HCT116 (cell line): ENCODE results near the gene KAT6B. TPM values are rescaled to one million over a fixed set of nuclear protein-coding genes. Genes with fewer than 3 reads are reported as not detected.

Experiments
- ATAC-seq: fragments of 200-7000 bp; cut with Tn5 transposase; 2 replicates; pipeline ENCODE4 v1.9.1; 2020; ENCODE audit warnings: mild to moderate bottlenecking, moderate library complexity
- BruUV-seq: library from RNA; stranded (reverse); fragments of 400-500 nt; replicated peaks from 2 replicates; lab custom pipeline; 2021; lab: Mats Ljungman, UMichigan
- CTCF ChIA-PET: fragments of 300-600 bp; sonication (Branson Sonifier 250); formaldehyde crosslinking; loops from one replicate; lab custom pipeline; 2021; ENCODE audit warnings: antibody characterized with exemption; lab: Charles Lee
- POLR2A ChIA-PET: fragments of 300-600, 350-600 bp; sonication (Branson Sonifier 250); formaldehyde crosslinking; loops from one replicate; lab custom pipeline; 2021; ENCODE audit warnings: antibody characterized with exemption; lab: Charles Lee
- RAD21 ChIA-PET, 2 experiments: fragments of 300-600 bp; sonication (Branson Sonifier 250); formaldehyde crosslinking; loops; one replicate each; lab custom pipeline; 2023; ENCODE audit warnings: low total read pairs in 2 of 2; ENCODE audit not compliant: uncharacterized antibody in 2 of 2, unreplicated experiment in 2 of 2, low non-redundant PET in 1 of 2; lab: Charles Lee
- DNase-seq: peaks from one replicate; pipeline ENCODE4 v3.0.0-alpha.2; 2010; ENCODE audit warnings: low read depth, low spot score
- H2AFZ ChIP-seq: fragments of 200-600 bp; shearing (Covaris generic), sonication (generic); 2 replicates; pipeline ENCODE4 v1.6.1; 2017; ENCODE audit warnings: low read depth, mixed run types, mixed read lengths, antibody characterized with exemption, low read length; ENCODE audit not compliant: poor library complexity, severe bottlenecking
- H3K27ac ChIP-seq: 2 replicates; pipeline ENCODE4 v1.5.1; 2012; ENCODE audit warnings: low read depth, low read length
- H3K27me3 ChIP-seq: fragments of 200-600 bp; sonication (generic); 2 replicates; pipeline ENCODE4 v1.6.1; 2016; ENCODE audit warnings: mixed run types, low read length, mixed read lengths; ENCODE audit not compliant: insufficient read depth
- H3K36me3 ChIP-seq, 2 experiments: fragments of 200-500 bp in 1 of 2; fragments of 200-600 bp in 1 of 2; sonication (Bioruptor generic) in 1 of 2; sonication (generic) in 1 of 2; 2 replicates each; pipeline versions ENCODE4 v1.5.1 to v1.6.1; 2014 to 2016; ENCODE audit warnings: low read length in 2 of 2, inconsistent platforms in 1 of 2, mixed read lengths in 1 of 2, mixed run types in 1 of 2; ENCODE audit not compliant: insufficient read depth in 2 of 2, control insufficient read depth in 1 of 2
- H3K4me1 ChIP-seq, 2 experiments: fragments of 200-600 bp in 1 of 2; sonication (generic) in 1 of 2; 2 replicates each; pipeline versions ENCODE4 v1.5.1 to v1.6.1; 2012 to 2017; ENCODE audit warnings: low read length in 2 of 2, inconsistent platforms in 1 of 2, mild to moderate bottlenecking in 1 of 2, mixed read lengths in 1 of 2, mixed run types in 1 of 2, moderate library complexity in 1 of 2; ENCODE audit not compliant: insufficient read depth in 2 of 2, control insufficient read depth in 1 of 2
- H3K4me2 ChIP-seq: fragments of 200-600 bp; sonication (generic); 2 replicates; pipeline ENCODE4 v1.6.1; 2017; ENCODE audit warnings: mixed run types, low read length, mixed read lengths
- H3K4me3 ChIP-seq, 2 experiments: fragments of 200-600 bp in 1 of 2; sonication (generic) in 1 of 2; replicated peaks in 1 of 2; 2 replicates each; pipeline ENCODE4 v1.5.1; 2011 to 2016; ENCODE audit warnings: low read length in 2 of 2, control low read depth in 1 of 2, low read depth in 1 of 2, mild to moderate bottlenecking in 1 of 2, mixed read lengths in 1 of 2, mixed run types in 1 of 2
- H3K79me2 ChIP-seq: fragments of 200-600 bp; sonication (generic); 2 replicates; pipeline ENCODE4 v1.6.1; 2017; ENCODE audit warnings: mild to moderate bottlenecking, mixed run types, low read length, moderate library complexity, mixed read lengths; ENCODE audit not compliant: insufficient read depth
- H3K9ac ChIP-seq: fragments of 200-600 bp; sonication (generic); 2 replicates; pipeline ENCODE4 v1.6.1; 2016; ENCODE audit warnings: low read length, mixed read lengths
- H3K9me2 ChIP-seq: fragments of 200-600 bp; sonication (generic), shearing (Covaris generic); 2 replicates; pipeline ENCODE4 v1.6.1; 2017; ENCODE audit warnings: mixed run types, mild to moderate bottlenecking, moderate library complexity; ENCODE audit not compliant: insufficient read depth
- H3K9me3 ChIP-seq, 2 experiments: fragments of 200-500 bp in 1 of 2; fragments of 200-600 bp in 1 of 2; sonication (Bioruptor generic) in 1 of 2; sonication (generic) in 1 of 2; 2 replicates each; pipeline ENCODE4 v1.6.1; 2014 to 2017; ENCODE audit warnings: low read length in 2 of 2, mixed read lengths in 2 of 2, inconsistent platforms in 1 of 2, low read depth in 1 of 2, mild to moderate bottlenecking in 1 of 2, mixed run types in 1 of 2, moderate library complexity in 1 of 2; ENCODE audit not compliant: control insufficient read depth in 1 of 2, insufficient read depth in 1 of 2
- H4K20me1 ChIP-seq: fragments of 200-600 bp; sonication (generic), shearing (Covaris generic); 2 replicates; pipeline ENCODE4 v1.6.1; 2017; ENCODE audit warnings: mixed run types, mild to moderate bottlenecking, moderate library complexity; ENCODE audit not compliant: insufficient read depth
- CBX3 ChIP-seq: IDR thresholded peaks from 2 replicates; pipeline ENCODE4 v1.6.1; 2012; ENCODE audit warnings: low read depth
- CEBPB ChIP-seq: IDR thresholded peaks from 2 replicates; pipeline ENCODE4 v1.6.1; 2012; ENCODE audit warnings: low read depth
- EGR1 ChIP-seq: IDR thresholded peaks from 2 replicates; pipeline ENCODE4 v1.6.1; 2012; ENCODE audit warnings: low read depth
- EZH2phosphoT487 ChIP-seq: fragments of 200-600 bp; IDR thresholded peaks from 2 replicates; pipeline ENCODE4 v1.6.1; 2018; ENCODE audit warnings: antibody characterized with exemption, borderline replicate concordance
- FOSL1 ChIP-seq: IDR thresholded peaks from 2 replicates; pipeline ENCODE4 v1.6.1; 2012; ENCODE audit warnings: low read depth
- POLR2A ChIP-seq: IDR thresholded peaks from 2 replicates; pipeline ENCODE4 v1.7.0; 2011; ENCODE audit warnings: borderline replicate concordance; ENCODE audit not compliant: insufficient read depth, insufficient read length; ENCODE audit errors: extremely low read depth
- RAD21 ChIP-seq: IDR thresholded peaks from 2 replicates; pipeline ENCODE4 v1.6.1; 2012; ENCODE audit warnings: low read depth, mild to moderate bottlenecking
- SIN3A ChIP-seq: IDR thresholded peaks from 2 replicates; pipeline ENCODE4 v1.6.1; 2012; ENCODE audit warnings: low read depth
- SP1 ChIP-seq: IDR thresholded peaks from 2 replicates; pipeline ENCODE4 v1.6.1; 2012; ENCODE audit warnings: low read depth
- TCF7L2 ChIP-seq: IDR thresholded peaks from 2 replicates; pipeline ENCODE4 v1.7.0; 2011; ENCODE audit warnings: borderline replicate concordance, inconsistent platforms; ENCODE audit not compliant: insufficient read depth, insufficient read length; ENCODE audit errors: extremely low read depth
- ZFX ChIP-seq: fragments of 450-650 bp; IDR thresholded peaks from 2 replicates; pipeline ENCODE4 v1.6.1; 2017
- intact Hi-C: fragments of 100-400 bp; cut with micrococcal nuclease; formaldehyde crosslinking; loops from 2 replicates; pipeline ENCODE4 v1.10.0; 2022
- total RNA-seq: library from RNA; stranded (reverse); gene quantifications from one replicate; pipeline ENCODE4 v1.2.1, GENCODE V29; 2021; ENCODE audit not compliant: unreplicated experiment
- TF ChIP-seq, protein P1 (sequence below): IDR thresholded peaks from 2 replicates; pipeline ENCODE4 v1.6.1; 2012; ENCODE audit warnings: low read depth
- TF ChIP-seq, protein P2 (sequence below): IDR thresholded peaks from 2 replicates; pipeline ENCODE4 v1.6.1; 2012
- TF ChIP-seq, protein P3 (sequence below): IDR thresholded peaks from 2 replicates; pipeline ENCODE4 v1.6.1; 2012
- TF ChIP-seq, protein P4 (sequence below), 3 experiments: fragments of 200-600 bp in 1 of 3; sonication (generic) in 1 of 3; IDR thresholded peaks in 2 of 3; conservative IDR thresholded peaks in 1 of 3; 2 replicates each; pipeline ENCODE4 v1.5.1; 2012 to 2017; ENCODE audit warnings: low read depth in 2 of 3, low read length in 2 of 3, antibody characterized with exemption in 1 of 3, borderline replicate concordance in 1 of 3, control low read depth in 1 of 3, mild to moderate bottlenecking in 1 of 3, mixed read lengths in 1 of 3, mixed run types in 1 of 3, moderate library complexity in 1 of 3; ENCODE audit not compliant: insufficient read depth in 1 of 3
- TF ChIP-seq, protein P5 (sequence below): IDR thresholded peaks from 2 replicates; pipeline ENCODE4 v1.6.1; 2011; ENCODE audit warnings: mild to moderate bottlenecking, low read length, moderate library complexity; ENCODE audit not compliant: insufficient replicate concordance; ENCODE audit errors: extremely low read depth

The KAT6B gene
- total RNA-seq, 1 experiment from 2014 or later, result 17.8 TPM

DNA sequence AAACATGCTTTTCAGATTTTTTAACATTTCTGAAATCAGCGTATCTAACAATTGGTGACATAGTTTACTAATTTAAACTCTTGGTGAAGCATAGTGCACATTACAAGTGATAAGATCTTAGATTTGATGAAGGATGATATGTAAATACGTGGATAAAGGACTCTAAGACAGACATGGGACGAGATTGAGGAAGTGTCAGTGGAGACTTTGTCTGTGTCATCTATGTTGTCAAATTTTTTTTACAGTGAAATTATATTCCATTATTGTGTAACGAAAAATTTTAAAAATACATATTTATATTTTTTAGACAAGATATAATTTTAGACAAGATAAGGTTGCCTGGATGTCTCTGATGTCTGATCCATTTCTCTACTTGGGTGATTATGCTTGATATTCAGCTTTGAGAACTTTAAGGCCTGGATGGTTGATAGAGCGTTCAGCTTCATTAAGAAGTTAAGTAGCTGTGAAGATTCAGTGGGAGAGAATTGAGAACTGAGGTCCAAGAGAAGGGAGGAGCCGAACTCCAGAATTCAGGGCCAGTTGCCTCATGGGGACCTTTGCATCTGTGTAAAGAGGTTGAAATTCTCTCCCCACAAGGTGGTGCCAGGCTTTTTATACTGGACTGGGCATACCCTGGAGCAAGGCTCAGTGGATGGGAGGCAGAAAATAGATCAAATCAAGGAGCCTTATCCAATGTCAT is 62.7 kb downstream of the KAT6B start:
- no TSS peak for BruUV-seq
- no peak for TF ChIP-seq FOSL1
- peak; percentile 48; the same call in 1 of the 2 replicates for TF ChIP-seq RAD21
- TF ChIP-seq CBX3, result no peak
- no peak for TF ChIP-seq SP1
- TF ChIP-seq, protein P1, sequence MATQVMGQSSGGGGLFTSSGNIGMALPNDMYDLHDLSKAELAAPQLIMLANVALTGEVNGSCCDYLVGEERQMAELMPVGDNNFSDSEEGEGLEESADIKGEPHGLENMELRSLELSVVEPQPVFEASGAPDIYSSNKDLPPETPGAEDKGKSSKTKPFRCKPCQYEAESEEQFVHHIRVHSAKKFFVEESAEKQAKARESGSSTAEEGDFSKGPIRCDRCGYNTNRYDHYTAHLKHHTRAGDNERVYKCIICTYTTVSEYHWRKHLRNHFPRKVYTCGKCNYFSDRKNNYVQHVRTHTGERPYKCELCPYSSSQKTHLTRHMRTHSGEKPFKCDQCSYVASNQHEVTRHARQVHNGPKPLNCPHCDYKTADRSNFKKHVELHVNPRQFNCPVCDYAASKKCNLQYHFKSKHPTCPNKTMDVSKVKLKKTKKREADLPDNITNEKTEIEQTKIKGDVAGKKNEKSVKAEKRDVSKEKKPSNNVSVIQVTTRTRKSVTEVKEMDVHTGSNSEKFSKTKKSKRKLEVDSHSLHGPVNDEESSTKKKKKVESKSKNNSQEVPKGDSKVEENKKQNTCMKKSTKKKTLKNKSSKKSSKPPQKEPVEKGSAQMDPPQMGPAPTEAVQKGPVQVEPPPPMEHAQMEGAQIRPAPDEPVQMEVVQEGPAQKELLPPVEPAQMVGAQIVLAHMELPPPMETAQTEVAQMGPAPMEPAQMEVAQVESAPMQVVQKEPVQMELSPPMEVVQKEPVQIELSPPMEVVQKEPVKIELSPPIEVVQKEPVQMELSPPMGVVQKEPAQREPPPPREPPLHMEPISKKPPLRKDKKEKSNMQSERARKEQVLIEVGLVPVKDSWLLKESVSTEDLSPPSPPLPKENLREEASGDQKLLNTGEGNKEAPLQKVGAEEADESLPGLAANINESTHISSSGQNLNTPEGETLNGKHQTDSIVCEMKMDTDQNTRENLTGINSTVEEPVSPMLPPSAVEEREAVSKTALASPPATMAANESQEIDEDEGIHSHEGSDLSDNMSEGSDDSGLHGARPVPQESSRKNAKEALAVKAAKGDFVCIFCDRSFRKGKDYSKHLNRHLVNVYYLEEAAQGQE, result no peak
- TF ChIP-seq SIN3A, result no peak
- no peak for TF ChIP-seq ZFX
- TF ChIP-seq, protein P2, sequence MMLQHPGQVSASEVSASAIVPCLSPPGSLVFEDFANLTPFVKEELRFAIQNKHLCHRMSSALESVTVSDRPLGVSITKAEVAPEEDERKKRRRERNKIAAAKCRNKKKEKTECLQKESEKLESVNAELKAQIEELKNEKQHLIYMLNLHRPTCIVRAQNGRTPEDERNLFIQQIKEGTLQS, result no peak
- no peak for TF ChIP-seq EGR1
- no peak for TF ChIP-seq POLR2A
- TF ChIP-seq, protein P3, sequence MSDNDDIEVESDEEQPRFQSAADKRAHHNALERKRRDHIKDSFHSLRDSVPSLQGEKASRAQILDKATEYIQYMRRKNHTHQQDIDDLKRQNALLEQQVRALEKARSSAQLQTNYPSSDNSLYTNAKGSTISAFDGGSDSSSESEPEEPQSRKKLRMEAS, result no peak
- TF ChIP-seq CEBPB, result no peak
- TF ChIP-seq TCF7L2, result no peak
- TF ChIP-seq, protein P4, sequence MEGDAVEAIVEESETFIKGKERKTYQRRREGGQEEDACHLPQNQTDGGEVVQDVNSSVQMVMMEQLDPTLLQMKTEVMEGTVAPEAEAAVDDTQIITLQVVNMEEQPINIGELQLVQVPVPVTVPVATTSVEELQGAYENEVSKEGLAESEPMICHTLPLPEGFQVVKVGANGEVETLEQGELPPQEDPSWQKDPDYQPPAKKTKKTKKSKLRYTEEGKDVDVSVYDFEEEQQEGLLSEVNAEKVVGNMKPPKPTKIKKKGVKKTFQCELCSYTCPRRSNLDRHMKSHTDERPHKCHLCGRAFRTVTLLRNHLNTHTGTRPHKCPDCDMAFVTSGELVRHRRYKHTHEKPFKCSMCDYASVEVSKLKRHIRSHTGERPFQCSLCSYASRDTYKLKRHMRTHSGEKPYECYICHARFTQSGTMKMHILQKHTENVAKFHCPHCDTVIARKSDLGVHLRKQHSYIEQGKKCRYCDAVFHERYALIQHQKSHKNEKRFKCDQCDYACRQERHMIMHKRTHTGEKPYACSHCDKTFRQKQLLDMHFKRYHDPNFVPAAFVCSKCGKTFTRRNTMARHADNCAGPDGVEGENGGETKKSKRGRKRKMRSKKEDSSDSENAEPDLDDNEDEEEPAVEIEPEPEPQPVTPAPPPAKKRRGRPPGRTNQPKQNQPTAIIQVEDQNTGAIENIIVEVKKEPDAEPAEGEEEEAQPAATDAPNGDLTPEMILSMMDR (IDR thresholded peaks at IDR 0.05 in 2 of 3, conservative IDR thresholded peaks at IDR 0.05 in 1 of 3; ENCODE audit: borderline replicate concordance in 1 of 3, insufficient read depth in 1 of 3, low read depth in 2 of 3, low read length in 2 of 3), result peak; percentile 22 to 37 (median 28); a peak in 3 of 6 replicates
- TF ChIP-seq, protein P5, sequence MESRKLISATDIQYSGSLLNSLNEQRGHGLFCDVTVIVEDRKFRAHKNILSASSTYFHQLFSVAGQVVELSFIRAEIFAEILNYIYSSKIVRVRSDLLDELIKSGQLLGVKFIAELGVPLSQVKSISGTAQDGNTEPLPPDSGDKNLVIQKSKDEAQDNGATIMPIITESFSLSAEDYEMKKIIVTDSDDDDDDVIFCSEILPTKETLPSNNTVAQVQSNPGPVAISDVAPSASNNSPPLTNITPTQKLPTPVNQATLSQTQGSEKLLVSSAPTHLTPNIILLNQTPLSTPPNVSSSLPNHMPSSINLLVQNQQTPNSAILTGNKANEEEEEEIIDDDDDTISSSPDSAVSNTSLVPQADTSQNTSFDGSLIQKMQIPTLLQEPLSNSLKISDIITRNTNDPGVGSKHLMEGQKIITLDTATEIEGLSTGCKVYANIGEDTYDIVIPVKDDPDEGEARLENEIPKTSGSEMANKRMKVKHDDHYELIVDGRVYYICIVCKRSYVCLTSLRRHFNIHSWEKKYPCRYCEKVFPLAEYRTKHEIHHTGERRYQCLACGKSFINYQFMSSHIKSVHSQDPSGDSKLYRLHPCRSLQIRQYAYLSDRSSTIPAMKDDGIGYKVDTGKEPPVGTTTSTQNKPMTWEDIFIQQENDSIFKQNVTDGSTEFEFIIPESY, result no peak
- TF ChIP-seq EZH2phosphoT487, result no peak
- no peak overlapping the region for H3K9ac ChIP-seq
- H3K4me1 ChIP-seq, result no peaks in the 10 kb centered on the region
- H3K4me3 ChIP-seq, result no peak overlapping the region
- H3K36me3 ChIP-seq, result no peaks in the 10 kb centered on the region
- ChIA-PET POLR2A (no interaction called here), CTCF (no interaction called here), RAD21 (no interaction called here)
- H3K9me2 ChIP-seq, result no peaks in the 10 kb centered on the region
- no peak overlapping the region for H2AFZ ChIP-seq
- peak; percentile 3 for DNase-seq
- no peak overlapping the region for H3K4me2 ChIP-seq
- peak; percentile 80 for ATAC-seq
- intact Hi-C loops, result loop anchor here (2.0 kb wide), 1 partner anchor 130 kb away; no protein-coding TSS in a partner anchor
- no peaks in the 10 kb centered on the region for H4K20me1 ChIP-seq
- H3K27me3 ChIP-seq, result no peaks in the 10 kb centered on the region
- H3K9me3 ChIP-seq, result no peaks in the 10 kb centered on the region
- H3K79me2 ChIP-seq, result 0 out of 2 replicates have a peak, but pooled peaks cover 4% of the 10 kb centered on the region
- H3K27ac ChIP-seq, result no peak overlapping the region
